Kidney epithelial cell (primary cell): ENCODE measurements around the gene BBS1. TPM values are rescaled to one million over a fixed set of nuclear protein-coding genes. Genes with fewer than 3 reads are reported as not detected.

Experiments
- DNase-seq: peaks from one replicate; pipeline ENCODE4 v3.0.0-alpha.2; 2010; ENCODE audit warnings: low read depth
- H3K27me3 ChIP-seq: 2 replicates; pipeline ENCODE4 v1.6.0; 2011; ENCODE audit warnings: low read length; ENCODE audit not compliant: control insufficient read depth, insufficient read depth
- H3K36me3 ChIP-seq: 2 replicates; pipeline ENCODE4 v1.5.1; 2011; ENCODE audit warnings: low read length; ENCODE audit not compliant: control insufficient read depth, insufficient read depth
- H3K4me3 ChIP-seq: 2 replicates; pipeline ENCODE4 v1.5.1; 2011; ENCODE audit warnings: low read depth, mild to moderate bottlenecking, control low read depth, low read length
- CTCF ChIP-seq: IDR thresholded peaks from 2 replicates; pipeline ENCODE4 v1.5.1; 2011; ENCODE audit warnings: mild to moderate bottlenecking, moderate library complexity, low read length, control low read depth, inconsistent platforms; ENCODE audit not compliant: insufficient read depth, poor library complexity, severe bottlenecking
- total RNA-seq: library from RNA; depleted of rRNA; stranded (reverse); fragments of >200 nt; gene quantifications from 2 replicates; pipeline ENCODE4 v1.2.3, GENCODE V29; 2015

Gene BBS1
- total RNA-seq, 1 donor from 2014 or later: 39.6 TPM

GRCh38 chr11:66546966-66547661 is 36.7 kb downstream of the BBS1 start:
- H3K36me3 ChIP-seq: no peaks in the 10 kb centered on the region
- H3K4me3 ChIP-seq: no peak overlapping the region
- DNase-seq: no peak
- TF ChIP-seq CTCF: no peak
- H3K27me3 ChIP-seq: peaks cover 26% of the 10 kb centered on the region

GRCh38 chr11:66547662-66548009 is 37.2 kb downstream of the BBS1 start:
- Histone ChIP-seq H3K36me3 (no peaks in the 10 kb centered on the region), H3K4me3 (no peak overlapping the region), H3K27me3 (peaks cover 26% of the 10 kb centered on the region)
- no peak for DNase-seq
- no peak for TF ChIP-seq CTCF

- Histone ChIP-seq H3K36me3 (no peaks in the 10 kb centered on the region), H3K27me3 (peaks cover 26% of the 10 kb centered on the region), H3K4me3 (no peak overlapping the region)
- TF ChIP-seq CTCF: no peak
- DNase-seq: no peak
These were observed 37.6 kb downstream of the BBS1 start for GRCh38 chr11:66548041-66548440.

- no peak overlapping the region for H3K4me3 ChIP-seq
- DNase-seq: no peak
- H3K36me3 ChIP-seq: no peaks in the 10 kb centered on the region
- peaks cover 26% of the 10 kb centered on the region for H3K27me3 ChIP-seq
- no peak for TF ChIP-seq CTCF
These were observed 38.6 kb downstream of the BBS1 start for GRCh38 chr11:66548774-66549630.

GRCh38 chr11:66549696-66550095 is 39.3 kb downstream of the BBS1 start:
- H3K36me3 ChIP-seq: no peaks in the 10 kb centered on the region
- H3K27me3 ChIP-seq: peaks cover 26% of the 10 kb centered on the region
- no peak for TF ChIP-seq CTCF
- H3K4me3 ChIP-seq: no peak overlapping the region
- no peak for DNase-seq

GRCh38 chr11:66550887-66551286 is 40.5 kb downstream of the BBS1 start:
- no peaks in the 10 kb centered on the region for H3K36me3 ChIP-seq
- no peak overlapping the region for H3K4me3 ChIP-seq
- peaks cover 28% of the 10 kb centered on the region for H3K27me3 ChIP-seq
- TF ChIP-seq CTCF: no peak
- DNase-seq: no peak
